ENCODE data around the gene APOC4.
"Not testable (repeated sequence)": the region's sequence is repeated elsewhere in the genome, so short reads cannot be mapped to it uniquely, and the experiment has no call there.

Gene APOC4, protein sequence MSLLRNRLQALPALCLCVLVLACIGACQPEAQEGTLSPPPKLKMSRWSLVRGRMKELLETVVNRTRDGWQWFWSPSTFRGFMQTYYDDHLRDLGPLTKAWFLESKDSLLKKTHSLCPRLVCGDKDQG

GRCh38 chr19:44942067-44942571, at the start of gene APOC4:
Gene APOC4 (plus strand): TSS chr19:44942237. CDS start chr19:44942278, 41 bp downstream.
- DNase-seq (ENCODE audit: low read depth): no peak

GRCh38 chr19:44892932-44893331, 49.1 kb upstream of the APOC4 start:
- DNase-seq (ENCODE audit: low read depth): no peak

- no peak for DNase-seq (ENCODE audit: low read depth)
Measured at GRCh38 chr19:44893332-44894051, 48.5 kb upstream of the APOC4 start.

GRCh38 chr19:44894052-44894400, 48.0 kb upstream of the APOC4 start:
- DNase-seq (ENCODE audit: low read depth): no peak

DNA sequence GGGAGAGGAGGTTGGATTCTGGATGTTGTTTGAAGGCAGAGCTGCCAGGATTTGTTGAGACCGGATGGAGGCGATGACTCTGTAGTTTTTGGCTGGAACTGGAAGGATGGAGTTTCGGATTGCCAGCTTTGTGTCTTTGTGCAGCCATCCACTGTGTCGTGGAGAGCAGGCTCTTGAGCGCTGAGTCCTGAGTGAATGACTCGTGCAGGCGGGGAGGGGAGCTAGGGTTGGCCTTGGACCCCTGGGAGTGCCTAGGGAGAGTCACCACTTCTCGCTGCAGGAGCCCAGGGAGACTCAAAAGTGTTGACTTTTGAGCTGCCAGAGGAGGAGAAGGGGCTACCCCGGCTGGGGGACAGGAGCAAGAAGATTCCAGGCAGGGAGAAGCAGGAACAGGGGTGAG, 47.1 kb upstream of the APOC4 start:
- no peak for DNase-seq (ENCODE audit: low read depth)

GRCh38 chr19:44897835-44898234, 44.2 kb upstream of the APOC4 start:
- DNase-seq (ENCODE audit: low read depth): no peak

GRCh38 chr19:44900328-44901244, 41.5 kb upstream of the APOC4 start:
- no peak for DNase-seq (ENCODE audit: low read depth)

- DNase-seq (ENCODE audit: low read depth): no peak
Measured at GRCh38 chr19:44903216-44903601, 38.8 kb upstream of the APOC4 start.

- peak; percentile 20 for DNase-seq (ENCODE audit: low read depth)
Measured at GRCh38 chr19:44903602-44904425, 38.2 kb upstream of the APOC4 start.

- DNase-seq (ENCODE audit: low read depth): no peak
Measured at GRCh38 chr19:44904426-44904994, 37.5 kb upstream of the APOC4 start.

GRCh38 chr19:44905437-44906160, 36.4 kb upstream of the APOC4 start, which contains the start of gene APOE:
Gene APOE (plus strand): TSS chr19:44905796. CDS start chr19:44906625, 829 bp downstream.
- no peak for DNase-seq (ENCODE audit: low read depth)

DNA sequence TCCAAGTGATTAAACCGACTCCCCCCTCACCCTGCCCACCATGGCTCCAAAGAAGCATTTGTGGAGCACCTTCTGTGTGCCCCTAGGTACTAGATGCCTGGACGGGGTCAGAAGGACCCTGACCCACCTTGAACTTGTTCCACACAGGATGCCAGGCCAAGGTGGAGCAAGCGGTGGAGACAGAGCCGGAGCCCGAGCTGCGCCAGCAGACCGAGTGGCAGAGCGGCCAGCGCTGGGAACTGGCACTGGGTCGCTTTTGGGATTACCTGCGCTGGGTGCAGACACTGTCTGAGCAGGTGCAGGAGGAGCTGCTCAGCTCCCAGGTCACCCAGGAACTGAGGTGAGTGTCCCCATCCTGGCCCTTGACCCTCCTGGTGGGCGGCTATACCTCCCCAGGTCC, 34.4 kb upstream of the APOC4 start:
- DNase-seq (ENCODE audit: low read depth): no peak

DNA sequence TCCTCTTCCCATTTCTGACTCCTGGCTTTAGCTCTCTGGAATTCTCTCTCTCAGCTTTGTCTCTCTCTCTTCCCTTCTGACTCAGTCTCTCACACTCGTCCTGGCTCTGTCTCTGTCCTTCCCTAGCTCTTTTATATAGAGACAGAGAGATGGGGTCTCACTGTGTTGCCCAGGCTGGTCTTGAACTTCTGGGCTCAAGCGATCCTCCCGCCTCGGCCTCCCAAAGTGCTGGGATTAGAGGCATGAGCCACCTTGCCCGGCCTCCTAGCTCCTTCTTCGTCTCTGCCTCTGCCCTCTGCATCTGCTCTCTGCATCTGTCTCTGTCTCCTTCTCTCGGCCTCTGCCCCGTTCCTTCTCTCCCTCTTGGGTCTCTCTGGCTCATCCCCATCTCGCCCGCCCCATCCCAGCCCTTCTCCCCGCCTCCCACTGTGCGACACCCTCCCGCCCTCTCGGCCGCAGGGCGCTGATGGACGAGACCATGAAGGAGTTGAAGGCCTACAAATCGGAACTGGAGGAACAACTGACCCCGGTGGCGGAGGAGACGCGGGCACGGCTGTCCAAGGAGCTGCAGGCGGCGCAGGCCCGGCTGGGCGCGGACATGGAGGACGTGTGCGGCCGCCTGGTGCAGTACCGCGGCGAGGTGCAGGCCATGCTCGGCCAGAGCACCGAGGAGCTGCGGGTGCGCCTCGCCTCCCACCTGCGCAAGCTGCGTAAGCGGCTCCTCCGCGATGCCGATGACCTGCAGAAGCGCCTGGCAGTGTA, 33.8 kb upstream of the APOC4 start:
- DNase-seq (ENCODE audit: low read depth): no peak

- DNase-seq (ENCODE audit: low read depth): no peak
Measured at GRCh38 chr19:44908836-44909261, 33.2 kb upstream of the APOC4 start.

- no peak for DNase-seq (ENCODE audit: low read depth)
Measured at GRCh38 chr19:44909775-44910174, 32.3 kb upstream of the APOC4 start.

GRCh38 chr19:44911896-44912295, 30.1 kb upstream of the APOC4 start:
- not testable (repeated sequence) for DNase-seq (ENCODE audit: low read depth)

DNA sequence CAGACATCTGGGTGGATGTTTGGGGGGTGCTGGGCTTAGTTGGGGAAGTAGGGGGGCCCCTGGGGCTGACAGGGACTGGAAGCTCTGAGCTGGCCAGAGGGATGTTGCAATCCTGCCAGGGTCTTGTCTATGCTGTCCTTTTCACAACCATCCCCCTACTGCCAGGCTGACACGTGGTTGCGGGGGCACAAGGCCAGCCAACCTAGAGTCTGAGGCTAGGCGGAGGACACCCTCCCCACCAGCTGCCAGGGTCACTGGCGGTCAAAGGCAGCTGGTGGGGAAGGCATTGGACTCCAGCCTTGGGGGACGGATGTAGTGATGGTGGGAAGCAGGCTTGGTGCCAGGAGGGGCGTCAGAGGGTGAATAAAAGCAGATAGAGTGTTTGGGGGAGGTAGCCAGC, 29.2 kb upstream of the APOC4 start:
- no peak for DNase-seq (ENCODE audit: low read depth)

- DNase-seq (ENCODE audit: low read depth): not testable (repeated sequence)
Measured at GRCh38 chr19:44913512-44914432, 28.3 kb upstream of the APOC4 start.

Data from T-helper 22 cell (primary cell).